K562 (cell line): ENCODE data around the gene LRRC4B. TPM values are rescaled to one million over a fixed set of nuclear protein-coding genes. Genes with fewer than 3 reads are reported as not detected.

ENCODE experiments used
- ARID2 ChIP-seq: fragments of 450-650 bp; IDR thresholded peaks from 2 replicates; pipeline ENCODE4 v1.6.1; 2017; ENCODE audit warnings: antibody characterized with exemption, mild to moderate bottlenecking
- CREM ChIP-seq: IDR thresholded peaks from 2 replicates; pipeline ENCODE4 v1.6.1; 2014; ENCODE audit warnings: antibody characterized with exemption, low read depth
- CSDE1 ChIP-seq, 2 experiments: fragments of 450-650 bp; IDR thresholded peaks; 2 replicates each; pipeline ENCODE4 v1.6.1; 2016; ENCODE audit warnings: mild to moderate bottlenecking in 1 of 2
- CTBP1 ChIP-seq: fragments of 450-650 bp; IDR thresholded peaks from 2 replicates; pipeline ENCODE4 v1.6.1; 2016; ENCODE audit warnings: borderline replicate concordance
- ELF4 ChIP-seq: fragments of 450-650 bp; formaldehyde crosslinking; IDR thresholded peaks from 2 replicates; pipeline ENCODE4 v1.4.0; 2022; ENCODE audit warnings: missing genetic modification characterization
- GATA2 ChIP-seq: sonication (generic); formaldehyde crosslinking; IDR thresholded peaks from 2 replicates; pipeline ENCODE4 v1.4.0; 2020; ENCODE audit warnings: mild to moderate bottlenecking, missing genetic modification reagents
- HLTF ChIP-seq: fragments of 450-650 bp; IDR thresholded peaks from 2 replicates; pipeline ENCODE4 v1.6.1; 2016
- MBD2 ChIP-seq: sonication (generic); IDR thresholded peaks from 2 replicates; pipeline ENCODE4 v1.6.1; 2016; ENCODE audit warnings: low read depth, borderline replicate concordance
- NBN ChIP-seq: fragments of 450-650 bp; IDR thresholded peaks from 2 replicates; pipeline ENCODE4 v1.6.1; 2016; ENCODE audit warnings: low read depth, mild to moderate bottlenecking
- NCOA1 ChIP-seq: fragments of 450-650 bp; IDR thresholded peaks from 2 replicates; pipeline ENCODE4 v1.6.1; 2016; ENCODE audit warnings: low read depth
- PHF21A ChIP-seq: fragments of 450-650 bp; IDR thresholded peaks from 2 replicates; pipeline ENCODE4 v1.6.1; 2017; ENCODE audit warnings: low read depth, borderline replicate concordance
- SMARCA4 ChIP-seq: fragments of 450-650 bp; IDR thresholded peaks from 2 replicates; pipeline ENCODE4 v1.6.1; 2016
- TRIM25 ChIP-seq: fragments of 450-650 bp; IDR thresholded peaks from 2 replicates; pipeline ENCODE4 v1.7.0; 2016; ENCODE audit warnings: borderline replicate concordance
- ZBTB2 ChIP-seq: fragments of 450-650 bp; IDR thresholded peaks from 2 replicates; pipeline ENCODE4 v1.6.1; 2016; ENCODE audit warnings: antibody characterized with exemption
- ZEB2 ChIP-seq: fragments of 450-650 bp; IDR thresholded peaks from 2 replicates; pipeline ENCODE4 v1.6.1; 2016
- ZNF146 ChIP-seq: IDR thresholded peaks from one replicate; pipeline ENCODE4 v1.6.1; 2018; ENCODE audit warnings: missing compliant biosample characterization; ENCODE audit not compliant: unreplicated experiment
- ZNF263 ChIP-seq: sonication (generic); formaldehyde crosslinking; IDR thresholded peaks from 2 replicates; pipeline ENCODE4 v1.8.0; 2022; ENCODE audit warnings: mild to moderate bottlenecking, missing genetic modification reagents, borderline replicate concordance
- ZNF57 ChIP-seq: fragments of 450-650 bp; formaldehyde crosslinking; IDR thresholded peaks from 2 replicates; pipeline ENCODE4 v1.4.0; 2020; ENCODE audit warnings: mild to moderate bottlenecking, moderate library complexity
- polyA plus RNA-seq, 8 experiments: library from polyadenylated mRNA; depleted of rRNA in 4 of 8; stranded (reverse) in 5 of 8; unstranded in 3 of 8; fragments of >200 nt; fragmentation: Nextera tagmentation in 2 of 8; fragmentation: Illumina TruSeq in 1 of 8; extraction: Ambion mirVana in 2 of 8; extraction: Trizol in 1 of 8; gene quantifications; 2 replicates each; pipeline versions ENCODE4 v1.2.1 to v1.2.3, GENCODE V29; 2011 to 2014; ENCODE audit warnings: inconsistent platforms in 1 of 8, missing spikeins in 1 of 8
- total RNA-seq, 7 experiments: library from RNA; depleted of rRNA in 6 of 7; stranded (reverse); fragments of >200 nt in 6 of 7; fragmentation: Illumina TruSeq in 2 of 7; extraction: Trizol in 2 of 7; gene quantifications; 2 replicates each; pipeline versions ENCODE4 v1.2.1 to v1.2.3, GENCODE V29; 2011 to 2021; ENCODE audit warnings: low replicate concordance in 1 of 7
- TF ChIP-seq, protein P1 (sequence below): fragments of 450-650 bp; IDR thresholded peaks from 2 replicates; pipeline ENCODE4 v1.6.1; 2017; ENCODE audit warnings: antibody characterized with exemption
- TF ChIP-seq, protein P2 (sequence below): fragments of 450-650 bp; formaldehyde crosslinking; conservative IDR thresholded peaks from 2 replicates; pipeline ENCODE4 v1.4.0; 2022; ENCODE audit warnings: mild to moderate bottlenecking, missing genetic modification characterization
- TF ChIP-seq, protein P3 (sequence below): fragments of 450-650 bp; IDR thresholded peaks from 2 replicates; pipeline ENCODE4 v1.6.1; 2016; ENCODE audit warnings: borderline replicate concordance

Gene LRRC4B
- total and polyA plus RNA-seq, 9 of the 15 experiments (the other 6 are each of a cell fraction or from before 2014, with no cell fraction given): 0.18 to 9.6 (median 2.9) TPM; not detected in 2

DNA sequence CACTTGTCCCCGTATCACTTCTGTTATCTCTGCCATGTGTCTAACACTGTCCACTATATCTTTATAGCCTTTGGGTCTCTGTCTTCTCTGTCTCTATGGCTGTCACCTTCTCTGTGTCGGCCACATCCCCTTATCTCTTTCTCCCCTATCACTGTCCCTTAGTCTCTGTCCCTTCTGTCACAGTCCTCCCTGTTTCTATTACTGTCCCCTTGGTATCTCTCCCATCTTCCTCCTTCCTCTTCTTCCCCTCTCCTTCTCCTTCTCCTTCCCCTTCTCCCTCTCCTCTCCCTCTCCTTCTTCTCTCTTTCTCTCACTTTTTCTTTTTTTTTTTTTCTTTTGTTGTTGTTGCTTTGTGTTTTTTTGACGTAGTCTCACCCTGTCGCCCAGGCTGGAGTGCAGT is 34.7 kb upstream of the LRRC4B start (continued):
- 0 out of 2 replicates have a peak, but pooled peaks have one; percentile 28 for TF ChIP-seq TRIM25
- TF ChIP-seq, protein P1, sequence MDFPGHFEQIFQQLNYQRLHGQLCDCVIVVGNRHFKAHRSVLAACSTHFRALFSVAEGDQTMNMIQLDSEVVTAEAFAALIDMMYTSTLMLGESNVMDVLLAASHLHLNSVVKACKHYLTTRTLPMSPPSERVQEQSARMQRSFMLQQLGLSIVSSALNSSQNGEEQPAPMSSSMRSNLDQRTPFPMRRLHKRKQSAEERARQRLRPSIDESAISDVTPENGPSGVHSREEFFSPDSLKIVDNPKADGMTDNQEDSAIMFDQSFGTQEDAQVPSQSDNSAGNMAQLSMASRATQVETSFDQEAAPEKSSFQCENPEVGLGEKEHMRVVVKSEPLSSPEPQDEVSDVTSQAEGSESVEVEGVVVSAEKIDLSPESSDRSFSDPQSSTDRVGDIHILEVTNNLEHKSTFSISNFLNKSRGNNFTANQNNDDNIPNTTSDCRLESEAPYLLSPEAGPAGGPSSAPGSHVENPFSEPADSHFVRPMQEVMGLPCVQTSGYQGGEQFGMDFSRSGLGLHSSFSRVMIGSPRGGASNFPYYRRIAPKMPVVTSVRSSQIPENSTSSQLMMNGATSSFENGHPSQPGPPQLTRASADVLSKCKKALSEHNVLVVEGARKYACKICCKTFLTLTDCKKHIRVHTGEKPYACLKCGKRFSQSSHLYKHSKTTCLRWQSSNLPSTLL: 0 out of 2 replicates have a peak, but pooled peaks have one; percentile 23
- TF ChIP-seq ZNF263 (CRISPR knock-in tag): peak; percentile 62; the same call in 1 of the 2 replicates
- peak; percentile 71; the same call in 1 of the 2 replicates for TF ChIP-seq NCOA1
- TF ChIP-seq ARID2: 0 out of 2 replicates have a peak, but pooled peaks have one; percentile 9
- TF ChIP-seq CREM: 0 out of 2 replicates have a peak, but pooled peaks have one; percentile 43
- peak; percentile 57; the same call in 1 of the 2 replicates for TF ChIP-seq NBN
- peak; percentile 52; the same call in 1 of the 2 replicates for TF ChIP-seq CTBP1
- peak; percentile 85; the same call in 1 of the 2 replicates for TF ChIP-seq ELF4 (CRISPR knock-in tag)
- TF ChIP-seq, protein P2, sequence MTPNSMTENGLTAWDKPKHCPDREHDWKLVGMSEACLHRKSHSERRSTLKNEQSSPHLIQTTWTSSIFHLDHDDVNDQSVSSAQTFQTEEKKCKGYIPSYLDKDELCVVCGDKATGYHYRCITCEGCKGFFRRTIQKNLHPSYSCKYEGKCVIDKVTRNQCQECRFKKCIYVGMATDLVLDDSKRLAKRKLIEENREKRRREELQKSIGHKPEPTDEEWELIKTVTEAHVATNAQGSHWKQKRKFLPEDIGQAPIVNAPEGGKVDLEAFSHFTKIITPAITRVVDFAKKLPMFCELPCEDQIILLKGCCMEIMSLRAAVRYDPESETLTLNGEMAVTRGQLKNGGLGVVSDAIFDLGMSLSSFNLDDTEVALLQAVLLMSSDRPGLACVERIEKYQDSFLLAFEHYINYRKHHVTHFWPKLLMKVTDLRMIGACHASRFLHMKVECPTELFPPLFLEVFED (CRISPR knock-in tag): peak; percentile 93; the same call in 1 of the 2 replicates
- 0 out of 2 replicates have a peak, but pooled peaks have one; percentile 35 for TF ChIP-seq ZNF57 (CRISPR knock-in tag)
- no peak for TF ChIP-seq ZNF146 (CRISPR knock-in tag)
- TF ChIP-seq ZBTB2: peak; percentile 83
- TF ChIP-seq GATA2 (CRISPR knock-in tag): peak; percentile 56; the same call in 1 of the 2 replicates
- peak in 1 of 2 experiments; percentile 60; a peak in 1 of 4 replicates for TF ChIP-seq CSDE1 (IDR thresholded peaks at IDR 0.05)
- 0 out of 2 replicates have a peak, but pooled peaks have one; percentile 13 for TF ChIP-seq PHF21A
- TF ChIP-seq ZEB2: peak; percentile 73
- TF ChIP-seq, protein P3, sequence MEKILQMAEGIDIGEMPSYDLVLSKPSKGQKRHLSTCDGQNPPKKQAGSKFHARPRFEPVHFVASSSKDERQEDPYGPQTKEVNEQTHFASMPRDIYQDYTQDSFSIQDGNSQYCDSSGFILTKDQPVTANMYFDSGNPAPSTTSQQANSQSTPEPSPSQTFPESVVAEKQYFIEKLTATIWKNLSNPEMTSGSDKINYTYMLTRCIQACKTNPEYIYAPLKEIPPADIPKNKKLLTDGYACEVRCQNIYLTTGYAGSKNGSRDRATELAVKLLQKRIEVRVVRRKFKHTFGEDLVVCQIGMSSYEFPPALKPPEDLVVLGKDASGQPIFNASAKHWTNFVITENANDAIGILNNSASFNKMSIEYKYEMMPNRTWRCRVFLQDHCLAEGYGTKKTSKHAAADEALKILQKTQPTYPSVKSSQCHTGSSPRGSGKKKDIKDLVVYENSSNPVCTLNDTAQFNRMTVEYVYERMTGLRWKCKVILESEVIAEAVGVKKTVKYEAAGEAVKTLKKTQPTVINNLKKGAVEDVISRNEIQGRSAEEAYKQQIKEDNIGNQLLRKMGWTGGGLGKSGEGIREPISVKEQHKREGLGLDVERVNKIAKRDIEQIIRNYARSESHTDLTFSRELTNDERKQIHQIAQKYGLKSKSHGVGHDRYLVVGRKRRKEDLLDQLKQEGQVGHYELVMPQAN: 0 out of 2 replicates have a peak, but pooled peaks have one; percentile 57
- TF ChIP-seq MBD2: no peak
- peak; percentile 85 for TF ChIP-seq SMARCA4
- TF ChIP-seq HLTF: peak; percentile 93
